GM12892 (cell line): Measurements from ENCODE around the gene FANCG.

Experiments used
- POLR2A ChIP-seq: IDR thresholded peaks from 2 replicates; pipeline ENCODE4 v1.6.1; 2011; ENCODE audit warnings: low read depth, low read length, control low read depth
- POLR2AphosphoS5 ChIP-seq: IDR thresholded peaks from 2 replicates; pipeline ENCODE4 v1.6.1; 2011; ENCODE audit warnings: low read depth, low read length, control low read depth
- TAF1 ChIP-seq: IDR thresholded peaks from 2 replicates; pipeline ENCODE4 v1.6.1; 2011; ENCODE audit warnings: low read depth, mild to moderate bottlenecking, control low read depth, low read length, borderline replicate concordance

- TF ChIP-seq POLR2A: no peak
- no peak for TF ChIP-seq TAF1
- TF ChIP-seq POLR2AphosphoS5: no peak
Observed at GRCh38 chr9:35097573-35097972, 17.8 kb upstream of the FANCG start.
